HG03135 (cell line): ENCODE measurements around the gene AIP.
"Not testable (repeated sequence)": the region's sequence is repeated elsewhere in the genome, so short reads cannot be mapped to it uniquely, and the experiment has no call there.

Experiments
- ATAC-seq: cut with Tn5 transposase; IDR thresholded peaks from one replicate; pipeline ENCODE4 v1.9.1; 2021; ENCODE audit warnings: mild to moderate bottlenecking, moderate library complexity; ENCODE audit not compliant: unreplicated experiment

The AIP gene

DNA sequence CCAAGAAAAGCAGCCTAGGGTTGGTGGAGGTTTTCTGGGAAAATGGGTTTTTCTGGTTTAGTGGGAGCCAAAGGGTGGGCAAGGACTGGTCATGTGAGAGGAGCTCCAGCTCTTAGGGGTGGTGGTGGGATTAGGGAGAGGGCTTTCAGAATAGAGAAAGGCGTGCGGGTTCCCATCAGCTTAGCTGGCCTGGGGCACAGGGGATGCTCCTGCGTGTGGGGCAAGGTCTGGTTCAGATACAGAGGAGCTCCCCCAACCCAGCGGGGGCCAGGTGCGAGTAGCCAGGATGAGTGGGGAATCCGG, 14.4 kb upstream of the AIP start:
- ATAC-seq, result no peak

DNA sequence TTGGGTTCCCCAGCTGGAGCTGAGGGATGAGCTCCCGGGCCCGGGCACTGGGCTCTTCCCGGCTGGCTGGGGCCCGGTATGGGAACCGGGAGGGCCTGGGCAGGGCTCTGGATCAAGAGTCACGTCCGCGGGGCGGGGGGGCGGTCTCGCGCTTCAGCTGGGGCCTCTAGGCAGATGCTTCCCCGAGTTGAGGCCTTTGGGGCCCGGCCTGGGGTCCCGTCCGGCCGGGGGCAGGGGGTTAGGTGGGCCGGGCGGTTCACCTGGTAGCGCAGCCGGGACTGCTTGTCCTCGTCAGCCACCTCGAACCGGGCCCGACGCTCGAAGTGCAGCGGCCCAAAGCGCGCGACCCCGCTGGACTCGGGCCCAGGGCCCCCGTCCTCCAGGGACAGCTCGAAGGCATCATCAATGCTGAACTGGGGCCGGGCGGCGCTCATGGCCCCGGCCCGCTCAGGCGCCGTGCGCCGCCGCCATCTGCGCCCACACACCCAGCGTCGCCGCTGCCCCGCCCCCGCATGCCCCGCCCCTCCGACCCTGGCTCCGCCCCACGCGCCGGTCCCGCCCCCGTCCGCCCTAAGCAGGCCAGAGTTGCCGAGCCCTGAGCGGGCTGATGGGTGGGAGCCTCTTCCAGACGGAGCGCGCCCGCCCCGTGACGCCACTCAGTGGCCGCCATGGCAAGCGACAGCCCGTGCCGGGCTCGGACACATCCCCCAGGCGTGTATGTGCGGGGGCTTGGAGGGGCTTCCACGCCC, 13.9 kb upstream of the AIP start, which contains the start of gene TMEM134:
Gene TMEM134, minus strand, starts transcription at position 493 of the 749 bp plus-strand sequence. Its CDS starts 59 bp downstream, at position 434.
- ATAC-seq, result peak; percentile 65

- no peak for ATAC-seq
Measured at GRCh38 chr11:67469508-67469811, 13.4 kb upstream of the AIP start.

DNA sequence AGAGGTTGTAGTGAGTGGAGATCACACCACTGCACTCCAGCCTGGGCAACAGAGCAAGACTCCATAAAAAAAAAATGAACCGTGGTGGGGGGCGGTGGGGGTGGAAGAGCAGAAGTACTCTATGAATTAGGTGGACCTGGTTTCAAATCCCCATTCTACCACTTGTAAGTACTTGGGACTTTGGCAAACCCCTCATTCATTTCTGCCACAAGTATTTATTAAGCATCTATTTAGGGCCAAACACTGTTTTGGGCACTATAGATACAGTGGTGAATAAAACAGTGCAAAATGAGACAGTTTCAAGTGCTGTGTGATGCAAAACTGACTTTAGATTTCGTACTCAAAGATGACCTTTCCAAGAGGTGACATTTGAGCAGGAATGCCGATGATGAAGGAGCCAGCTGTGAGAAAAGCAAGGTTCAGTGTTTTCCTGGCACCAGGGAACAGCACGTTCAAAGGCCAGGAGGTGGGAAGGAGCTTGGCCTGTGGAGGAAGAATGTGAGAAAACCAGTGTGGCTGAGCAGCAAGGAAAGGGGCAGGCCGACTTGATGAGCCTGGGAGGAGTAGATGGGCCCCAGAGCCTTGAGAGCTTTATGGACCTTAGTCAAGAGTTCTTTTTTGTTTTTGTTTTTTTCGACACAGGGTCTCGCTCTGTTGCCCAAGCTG, 12.4 kb upstream of the AIP start:
- ATAC-seq, result no peak

DNA sequence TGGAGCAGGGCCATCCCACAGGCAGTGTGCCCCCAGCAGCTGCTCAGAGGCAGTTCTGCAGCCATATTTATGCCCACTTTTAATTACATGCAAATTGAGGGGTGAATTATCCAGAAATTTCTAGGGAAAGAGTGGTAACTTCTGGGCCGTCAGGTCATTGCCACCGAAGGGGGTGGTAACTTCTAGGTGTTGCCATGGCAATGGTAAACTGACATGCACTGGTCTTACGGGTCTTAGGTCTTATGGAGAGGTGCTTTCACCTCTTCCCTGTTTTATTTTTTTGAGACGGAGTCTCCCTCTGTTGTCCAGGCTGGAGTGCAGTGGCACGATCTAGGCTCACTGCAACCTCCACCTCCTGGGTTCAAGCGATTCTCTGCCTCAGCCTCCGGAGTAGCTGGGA, 9.9 kb upstream of the AIP start:
- ATAC-seq, result no peak

GRCh38 chr11:67476692-67477091, 6.1 kb upstream of the AIP start:
- ATAC-seq, result not testable (repeated sequence)

DNA sequence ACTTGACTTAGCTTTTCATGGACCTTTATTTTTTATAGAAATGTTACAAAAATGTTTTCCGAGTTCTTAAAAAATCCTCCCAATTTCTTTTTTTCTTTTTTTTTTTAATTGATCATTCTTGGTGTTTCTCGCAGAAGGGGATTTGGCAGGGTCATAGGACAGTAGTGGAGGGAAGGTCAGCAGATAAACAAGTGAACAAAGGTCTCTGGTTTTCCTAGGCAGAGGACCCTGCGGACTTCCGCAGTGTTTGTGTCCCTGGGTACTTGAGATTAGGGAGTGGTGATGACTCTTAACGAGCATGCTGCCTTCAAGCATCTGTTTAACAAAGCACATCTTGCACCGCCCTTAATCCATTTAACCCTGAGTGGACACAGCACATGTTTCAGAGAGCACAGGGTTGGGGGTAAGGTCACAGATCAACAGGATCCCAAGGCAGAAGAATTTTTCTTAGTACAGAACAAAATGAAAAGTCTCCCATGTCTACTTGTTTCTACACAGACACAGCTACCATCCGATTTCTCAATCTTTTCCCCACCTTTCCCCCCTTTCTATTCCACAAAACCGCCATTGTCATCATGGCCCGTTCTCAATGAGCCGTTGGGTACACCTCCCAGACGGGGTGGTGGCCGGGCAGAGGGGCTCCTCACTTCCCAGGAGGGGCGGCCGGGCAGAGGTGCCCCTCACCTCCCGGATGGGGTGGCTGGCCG, 5.3 kb upstream of the AIP start:
- not testable (repeated sequence) for ATAC-seq

DNA sequence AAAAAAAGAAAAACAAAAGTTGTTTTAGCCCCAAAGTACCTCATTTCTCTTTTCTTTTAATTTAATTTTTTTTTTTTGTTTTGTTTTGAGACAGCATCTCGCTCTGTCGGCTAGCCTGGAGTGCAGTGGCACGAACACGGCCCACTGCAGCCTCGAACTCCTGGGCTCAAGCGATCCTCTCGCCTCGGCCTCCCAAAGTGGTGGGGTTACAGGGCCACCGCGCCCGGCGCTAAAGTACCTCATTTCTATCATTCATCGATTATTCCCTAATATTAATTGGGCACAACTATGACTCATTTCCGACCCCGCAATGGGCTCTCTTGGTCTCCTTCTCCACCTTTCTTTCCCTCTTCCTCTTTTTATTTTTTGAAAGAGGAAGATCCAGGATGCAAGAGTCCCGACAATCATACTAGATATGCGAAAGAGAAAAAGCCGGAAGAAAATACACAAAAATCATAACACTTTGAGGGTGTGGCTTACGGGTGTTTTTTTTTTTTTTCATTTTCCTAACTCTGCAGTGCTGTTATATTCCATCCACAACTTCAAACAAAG, 475 bp upstream of the AIP start:
- peak; percentile 4 for ATAC-seq

DNA sequence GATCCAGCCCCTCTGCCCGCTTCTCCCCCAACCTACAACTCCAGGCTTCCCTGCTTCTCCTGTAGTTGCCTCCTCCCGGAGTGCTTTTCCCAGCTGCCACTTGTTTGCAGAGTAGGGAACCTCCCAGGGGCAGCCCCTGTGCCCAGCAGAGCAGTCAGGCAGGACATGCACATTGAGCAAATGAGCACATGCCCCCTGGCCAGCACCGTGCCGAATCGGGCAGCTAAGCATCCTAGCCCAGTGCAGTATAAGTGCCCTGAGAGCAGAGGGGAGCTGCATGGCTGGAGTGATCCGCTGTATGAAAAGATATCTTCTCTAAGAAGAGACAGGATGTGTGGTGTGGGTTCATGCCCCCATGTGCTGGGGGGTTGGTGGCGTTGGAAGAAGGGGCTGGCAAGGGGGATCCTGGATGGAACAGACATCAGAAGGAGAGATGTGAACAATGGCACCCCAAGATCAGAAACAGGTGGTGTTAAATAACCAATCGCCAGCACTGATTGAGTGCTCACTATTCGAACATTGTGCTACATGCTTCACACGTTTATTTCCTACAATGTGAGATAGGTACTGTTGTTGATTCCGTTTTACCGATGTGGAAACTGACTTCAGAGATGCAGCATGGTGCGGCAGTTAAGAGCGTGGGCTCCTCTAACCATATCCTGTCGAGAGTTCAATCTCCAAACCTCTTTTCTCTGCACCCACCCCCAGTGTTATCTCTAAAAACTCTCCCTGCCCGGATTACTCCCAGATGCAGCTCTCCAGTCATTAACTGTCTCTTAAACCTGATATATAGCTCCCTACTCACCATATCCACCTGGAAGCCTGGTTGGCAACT, 1.2 kb downstream of the AIP start:
- ATAC-seq, result no peak

- ATAC-seq, result no peak
Measured at GRCh38 chr11:67484847-67485311, 2.1 kb downstream of the AIP start.

- ATAC-seq, result not testable (repeated sequence)
Measured at GRCh38 chr11:67485873-67486361, 3.1 kb downstream of the AIP start.

DNA sequence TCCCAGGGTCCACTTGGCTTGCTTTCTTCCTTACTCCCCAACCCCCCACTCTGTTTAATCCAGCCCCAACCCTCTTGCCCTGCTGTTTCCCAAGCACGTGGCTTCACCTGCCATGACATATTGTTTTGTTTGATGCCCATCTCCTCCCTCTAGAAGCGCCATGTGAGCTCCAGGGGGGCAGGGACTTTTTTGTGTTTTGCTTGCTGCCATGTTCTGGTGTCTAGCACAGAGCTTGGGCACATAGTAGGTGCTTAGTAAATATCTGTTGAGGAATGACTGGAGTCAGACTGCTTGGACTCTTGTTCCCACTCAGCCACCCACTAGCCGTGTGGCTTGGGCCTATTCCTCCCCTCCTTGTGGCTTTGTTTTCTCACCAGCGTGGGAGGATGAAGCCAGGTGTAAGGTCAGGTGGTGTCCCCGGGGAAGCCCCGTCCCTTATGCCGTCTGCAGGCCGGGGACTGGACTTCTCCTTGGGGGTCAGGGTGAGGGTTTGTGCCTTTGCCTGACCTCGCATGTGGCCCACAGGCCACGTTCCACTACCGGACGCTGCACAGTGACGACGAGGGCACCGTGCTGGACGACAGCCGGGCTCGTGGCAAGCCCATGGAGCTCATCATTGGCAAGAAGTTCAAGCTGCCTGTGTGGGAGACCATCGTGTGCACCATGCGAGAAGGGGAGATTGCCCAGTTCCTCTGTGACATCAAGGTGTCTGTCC, 3.8 kb downstream of the AIP start:
- ATAC-seq, result no peak

- ATAC-seq, result no peak
Measured at GRCh38 chr11:67489203-67489884, 6.5 kb downstream of the AIP start.

GRCh38 chr11:67489885-67490726, 7.3 kb downstream of the AIP start:
- no peak for ATAC-seq

- no peak for ATAC-seq
Measured at GRCh38 chr11:67490727-67491065, 7.9 kb downstream of the AIP start.

GRCh38 chr11:67491276-67492068, 8.6 kb downstream of the AIP start:
- no peak for ATAC-seq

DNA sequence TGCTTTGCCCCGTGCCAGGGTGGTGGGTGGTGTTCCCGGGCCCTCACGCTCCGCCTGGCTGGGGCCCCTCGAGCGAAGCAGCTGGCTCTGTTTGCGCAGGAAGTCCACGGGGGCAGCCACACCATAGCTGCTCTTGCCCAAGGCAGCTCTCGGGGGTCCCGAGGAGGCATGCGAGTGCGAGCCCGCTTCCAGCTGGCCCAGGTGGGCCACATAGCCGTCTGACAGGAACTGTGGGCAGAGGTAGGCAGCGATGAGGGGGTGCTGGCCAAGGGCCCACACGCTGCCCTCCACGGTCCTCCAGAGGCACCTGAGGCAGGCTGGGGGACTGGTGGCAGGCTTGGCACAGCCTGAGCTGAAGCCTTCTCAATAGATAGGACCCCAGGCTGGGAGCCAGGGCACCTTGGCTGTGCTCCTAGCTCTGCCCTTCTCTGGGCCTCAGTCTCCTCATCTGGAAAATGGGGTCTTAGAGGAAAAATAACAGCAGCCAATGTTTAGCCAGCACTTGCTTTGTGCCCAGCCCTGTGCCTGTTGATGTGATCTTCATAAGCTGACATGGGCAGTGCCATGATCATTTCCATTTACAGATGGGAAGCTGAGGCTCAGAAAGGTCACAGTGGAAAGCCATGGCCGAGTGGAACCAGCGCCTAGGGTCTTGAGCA, 9.4 kb downstream of the AIP start:
- ATAC-seq, result no peak
